Measurements from ENCODE around the gene ANKRD11. TPM values are rescaled to one million over a fixed set of nuclear protein-coding genes. Genes with fewer than 3 reads are reported as not detected.

Gene ANKRD11
- total and polyA plus RNA-seq, 2 donors (not counting 1 experiment from before 2014, with no cell fraction given) = 41.5 to 71.2 TPM

- Histone ChIP-seq H3K27me3 (ENCODE audit: control insufficient read depth, insufficient read depth, low read length) (no peaks in the 10 kb centered on the region), H3K4me2 (ENCODE audit: extremely low read depth, insufficient read depth, low read length) (no peak overlapping the region), H3K79me2 (ENCODE audit: control insufficient read depth, insufficient read depth, low read length) (peaks cover 69% of the 10 kb centered on the region), H3K9ac (ENCODE audit: insufficient read depth, low read length) (no peak overlapping the region), H4K20me1 (ENCODE audit: control insufficient read depth, extremely low read depth, insufficient read depth, low read length) (no peaks in the 10 kb centered on the region), H3K4me3 (replicated peaks in 1 of 4; ENCODE audit: control extremely low read depth in 1 of 4, insufficient read depth in 1 of 4, low read depth in 3 of 4, low read length in 4 of 4) (no peak overlapping the region), H3K27ac (ENCODE audit: insufficient read depth, low read length) (peak overlapping the region; percentile 14), H2AFZ (ENCODE audit: low read length) (no peak overlapping the region), H3K36me3 (ENCODE audit: control insufficient read depth, insufficient read depth, low read length) (peaks cover 6% of the 10 kb centered on the region), H3K9me3 (ENCODE audit: control insufficient read depth, insufficient read depth, low read depth, low read length) (no peaks in the 10 kb centered on the region), H3K4me1 (ENCODE audit: control insufficient read depth, extremely low read depth, insufficient read depth, low read length) (peaks cover 17% of the 10 kb centered on the region)
- DNase-seq (ENCODE audit: low read depth in 2 of 2) = no peak
- TF ChIP-seq EZH2 (IDR thresholded peaks at IDR 0.05; ENCODE audit: low read length, missing control alignments) = no peak
- no peak for TF ChIP-seq CTCF (conservative IDR thresholded peaks at IDR 0.05 in 1 of 2, IDR thresholded peaks at IDR 0.05 in 1 of 2; ENCODE audit: low read depth in 1 of 2, low read length in 2 of 2)
Measured at GRCh38 chr16:89297910-89298545, 192.3 kb downstream of the ANKRD11 start.

DNA sequence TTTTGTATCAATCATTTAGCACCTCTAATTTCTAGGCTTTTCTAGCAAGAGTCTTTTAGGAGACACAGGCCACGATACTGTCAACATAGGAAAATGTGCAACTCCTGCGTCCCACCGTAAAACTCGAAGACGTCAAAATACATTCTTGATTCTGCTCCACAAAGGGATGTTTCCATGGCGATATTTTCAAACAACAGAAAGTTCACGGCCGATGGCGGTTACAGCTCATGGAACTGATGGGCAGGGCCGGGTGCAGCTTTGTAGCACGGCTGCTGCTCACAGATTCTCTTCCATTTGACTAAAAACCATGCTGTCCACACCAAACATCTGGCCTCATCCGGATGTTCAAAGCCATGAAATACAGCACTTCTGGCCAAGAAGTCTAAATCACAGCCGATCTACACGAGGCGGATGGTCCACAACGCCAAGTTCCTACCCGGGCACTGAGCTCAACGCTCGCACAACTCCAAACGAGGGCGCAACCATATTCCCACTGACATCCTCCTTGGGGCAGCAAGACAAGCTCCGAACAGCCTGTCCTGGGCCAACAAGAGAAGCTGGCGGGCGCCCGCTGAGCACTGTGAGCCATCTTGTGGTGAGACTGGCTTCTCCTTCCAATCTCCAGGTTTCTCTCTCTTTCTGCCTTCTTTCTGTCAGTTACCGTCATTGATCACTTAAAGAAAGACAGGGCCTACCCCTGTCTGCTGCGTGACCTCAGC, 193.0 kb downstream of the ANKRD11 start:
- TF ChIP-seq CTCF (conservative IDR thresholded peaks at IDR 0.05 in 1 of 2, IDR thresholded peaks at IDR 0.05 in 1 of 2; ENCODE audit: low read depth in 1 of 2, low read length in 2 of 2) (no peak), EZH2 (IDR thresholded peaks at IDR 0.05; ENCODE audit: low read length, missing control alignments) (no peak)
- H2AFZ ChIP-seq (ENCODE audit: low read length) = no peak overlapping the region
- no peaks in the 10 kb centered on the region for H3K9me3 ChIP-seq (ENCODE audit: control insufficient read depth, insufficient read depth, low read depth, low read length)
- no peaks in the 10 kb centered on the region for H4K20me1 ChIP-seq (ENCODE audit: control insufficient read depth, extremely low read depth, insufficient read depth, low read length)
- no peak overlapping the region for H3K9ac ChIP-seq (ENCODE audit: insufficient read depth, low read length)
- peaks cover 17% of the 10 kb centered on the region for H3K4me1 ChIP-seq (ENCODE audit: control insufficient read depth, extremely low read depth, insufficient read depth, low read length)
- H3K27ac ChIP-seq (ENCODE audit: insufficient read depth, low read length) = peak overlapping the region; percentile 57
- peaks cover 72% of the 10 kb centered on the region for H3K79me2 ChIP-seq (ENCODE audit: control insufficient read depth, insufficient read depth, low read length)
- no peak overlapping the region for H3K4me3 ChIP-seq (replicated peaks in 1 of 4; ENCODE audit: control extremely low read depth in 1 of 4, insufficient read depth in 1 of 4, low read depth in 3 of 4, low read length in 4 of 4)
- peak in 1 of 2 donors; percentile 59 for DNase-seq (ENCODE audit: low read depth in 2 of 2)
- H3K27me3 ChIP-seq (ENCODE audit: control insufficient read depth, insufficient read depth, low read length) = no peaks in the 10 kb centered on the region
- H3K4me2 ChIP-seq (ENCODE audit: extremely low read depth, insufficient read depth, low read length) = no peak overlapping the region
- peaks cover 5% of the 10 kb centered on the region for H3K36me3 ChIP-seq (ENCODE audit: control insufficient read depth, insufficient read depth, low read length)

GRCh38 chr16:89295915-89296314, 194.4 kb downstream of the ANKRD11 start:
- DNase-seq (ENCODE audit: low read depth in 2 of 2) = no peak
- no peak overlapping the region for H3K9ac ChIP-seq (ENCODE audit: insufficient read depth, low read length)
- H2AFZ ChIP-seq (ENCODE audit: low read length) = no peak overlapping the region
- peaks cover 10% of the 10 kb centered on the region for H3K4me1 ChIP-seq (ENCODE audit: control insufficient read depth, extremely low read depth, insufficient read depth, low read length)
- no peaks in the 10 kb centered on the region for H3K9me3 ChIP-seq (ENCODE audit: control insufficient read depth, insufficient read depth, low read depth, low read length)
- TF ChIP-seq CTCF (conservative IDR thresholded peaks at IDR 0.05 in 1 of 2, IDR thresholded peaks at IDR 0.05 in 1 of 2; ENCODE audit: low read depth in 1 of 2, low read length in 2 of 2) (no peak), EZH2 (IDR thresholded peaks at IDR 0.05; ENCODE audit: low read length, missing control alignments) (no peak)
- no peaks in the 10 kb centered on the region for H3K27me3 ChIP-seq (ENCODE audit: control insufficient read depth, insufficient read depth, low read length)
- peaks cover 74% of the 10 kb centered on the region for H3K79me2 ChIP-seq (ENCODE audit: control insufficient read depth, insufficient read depth, low read length)
- no peak overlapping the region for H3K27ac ChIP-seq (ENCODE audit: insufficient read depth, low read length)
- H3K4me2 ChIP-seq (ENCODE audit: extremely low read depth, insufficient read depth, low read length) = no peak overlapping the region
- H4K20me1 ChIP-seq (ENCODE audit: control insufficient read depth, extremely low read depth, insufficient read depth, low read length) = no peaks in the 10 kb centered on the region
- no peak overlapping the region for H3K4me3 ChIP-seq (replicated peaks in 1 of 4; ENCODE audit: control extremely low read depth in 1 of 4, insufficient read depth in 1 of 4, low read depth in 3 of 4, low read length in 4 of 4)
- peaks cover 5% of the 10 kb centered on the region for H3K36me3 ChIP-seq (ENCODE audit: control insufficient read depth, insufficient read depth, low read length)
